HG02588 (cell line): ENCODE measurements around the gene SAA4.
"Not testable (repeated sequence)": the region's sequence is repeated elsewhere in the genome, so short reads cannot be mapped to it uniquely, and the experiment has no call there.

ENCODE experiments used
- ATAC-seq: cut with Tn5 transposase; IDR thresholded peaks from one replicate; pipeline ENCODE4 v1.9.1; 2021; ENCODE audit warnings: mild to moderate bottlenecking, moderate library complexity; ENCODE audit not compliant: unreplicated experiment

The SAA4 gene

GRCh38 chr11:18191376-18191775 is 45.2 kb downstream of the SAA4 start:
- no peak for ATAC-seq

DNA sequence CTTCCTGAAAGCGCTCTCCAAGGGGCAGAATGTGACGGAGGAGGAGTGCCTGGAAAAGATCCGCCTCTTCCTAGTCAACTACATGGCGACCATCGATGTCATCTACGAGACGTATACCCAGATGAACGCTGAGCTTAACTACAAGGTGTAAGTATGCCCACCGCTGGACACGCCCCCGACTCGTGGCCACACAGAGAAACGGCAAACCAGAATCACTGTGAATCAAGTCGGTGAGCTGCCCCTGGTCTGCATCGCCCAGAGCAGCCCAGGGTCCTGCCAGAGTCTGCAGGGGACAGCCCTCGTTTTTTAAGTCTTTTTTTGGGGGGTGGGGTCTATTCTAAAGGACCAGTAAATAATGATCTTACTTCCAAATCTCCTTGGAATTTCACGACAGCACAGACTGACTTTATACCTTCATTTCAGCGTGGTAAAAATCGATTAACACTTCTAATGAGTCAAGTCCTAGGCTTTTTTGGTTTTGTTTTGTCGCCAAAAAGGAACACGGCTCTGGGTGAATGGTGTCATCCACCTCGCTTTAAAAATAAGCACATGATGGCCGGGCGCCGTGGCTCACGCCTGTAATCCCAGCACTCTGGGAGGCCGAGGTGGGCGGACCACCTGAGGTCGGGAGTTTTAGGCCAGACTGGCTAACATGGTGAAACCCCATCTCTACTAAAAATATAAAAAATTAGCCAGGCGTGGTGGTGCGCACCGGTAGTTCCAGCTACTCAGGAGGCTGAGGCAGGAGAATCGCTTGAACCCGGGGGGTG is 46.9 kb downstream of the SAA4 start:
- ATAC-seq = not testable (repeated sequence)

GRCh38 chr11:18188796-18189195 is 47.8 kb downstream of the SAA4 start:
- ATAC-seq = no peak
